BJ (cell line): ENCODE results near the gene GDF15. TPM values are rescaled to one million over a fixed set of nuclear protein-coding genes. Genes with fewer than 3 reads are reported as not detected.
"Not testable (repeated sequence)": the region's sequence is repeated elsewhere in the genome, so short reads cannot be mapped to it uniquely, and the experiment has no call there.

Experiments
- CTCF ChIA-PET: fragments of 350-600 bp; formaldehyde crosslinking; extraction: SDS; loops from one replicate; lab custom pipeline; 2021; ENCODE audit warnings: antibody characterized with exemption, inconsistent platforms; lab: Yijun Ruan, JAX
- POLR2A ChIA-PET: fragments of 300-600 bp; sonication (Branson Sonifier 250); formaldehyde crosslinking; extraction: SDS; loops from one replicate; lab custom pipeline; 2021; ENCODE audit warnings: antibody characterized with exemption; lab: Charles Lee
- DNase-seq: peaks from one replicate; pipeline ENCODE4 v3.0.0-alpha.2; 2011; ENCODE audit warnings: low read depth
- H3K27me3 ChIP-seq: 2 replicates; pipeline ENCODE4 v1.6.0; 2011; ENCODE audit warnings: low read length; ENCODE audit not compliant: control insufficient read depth, insufficient read depth
- H3K36me3 ChIP-seq: 2 replicates; pipeline ENCODE4 v1.5.1; 2011; ENCODE audit warnings: low read length; ENCODE audit not compliant: control insufficient read depth, insufficient read depth
- H3K4me3 ChIP-seq: 2 replicates; pipeline ENCODE4 v1.5.1; 2011; ENCODE audit warnings: low read depth, mild to moderate bottlenecking, control low read depth, low read length
- CTCF ChIP-seq: IDR thresholded peaks from 2 replicates; pipeline ENCODE4 v1.5.1; 2011; ENCODE audit warnings: low read depth, mild to moderate bottlenecking, control low read depth, inconsistent platforms, low read length, moderate library complexity; ENCODE audit not compliant: insufficient read depth
- polyA plus RNA-seq: library from polyadenylated mRNA; depleted of rRNA; stranded (reverse); fragments of >200 nt; gene quantifications from 2 replicates; pipeline ENCODE4 v1.2.3, GENCODE V29; 2011

Gene GDF15
- polyA plus RNA-seq, 1 experiment: 30.8 TPM

GRCh38 chr19:18397242-18398202 is 11.6 kb downstream of the GDF15 start, which contains the start of gene LRRC25:
Gene LRRC25 (minus strand): TSS chr19:18397622. CDS start chr19:18396963, 659 bp downstream.
- ChIA-PET POLR2A (no interaction called here), CTCF (interaction anchor here (0.9 to 6.6 kb wide), 3 partner anchors 11 to 53 kb away, joined by 3 to 68 read pairs (median 3); partner anchors contain the start of gene GDF15)

DNA sequence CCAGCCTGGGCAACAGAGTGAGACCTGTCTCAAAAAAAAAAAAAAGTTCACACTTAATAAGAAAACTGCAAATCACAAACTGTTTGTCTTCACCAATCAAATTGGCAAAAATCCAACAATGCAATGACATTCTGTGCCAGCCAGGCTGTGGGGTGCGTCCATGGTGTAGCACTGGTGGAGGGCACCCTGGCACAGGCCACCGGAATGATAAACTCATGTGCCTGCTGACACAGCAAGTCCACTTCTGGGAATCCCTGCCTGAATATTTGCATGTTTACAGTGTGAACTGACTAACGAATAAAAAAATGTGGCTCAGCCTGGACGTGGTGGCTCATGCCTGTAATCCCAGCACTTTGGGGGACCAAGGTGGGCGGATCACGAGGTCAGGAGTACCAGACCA is 13.1 kb downstream of the GDF15 start:
- ChIA-PET CTCF (interaction anchor here (1.0 to 6.6 kb wide), 3 partner anchors 11 to 49 kb away, joined by 3 to 68 read pairs (median 5); partner anchors contain the start of gene GDF15), POLR2A (no interaction called here)
- no peaks in the 10 kb centered on the region for H3K27me3 ChIP-seq
- TF ChIP-seq CTCF: no peak
- no peak overlapping the region for H3K4me3 ChIP-seq
- H3K36me3 ChIP-seq: no peaks in the 10 kb centered on the region
- no peak for DNase-seq

More at GRCh38 chr19:18397242-18398202, 11.6 kb downstream of the GDF15 start, which contains the start of gene LRRC25:
- TF ChIP-seq CTCF: no peak
- no peak for DNase-seq
- Histone ChIP-seq H3K27me3 (no peaks in the 10 kb centered on the region), H3K36me3 (no peaks in the 10 kb centered on the region), H3K4me3 (no peak within 1 kb of the TSS)

GRCh38 chr19:18401580-18402112 is 15.7 kb downstream of the GDF15 start:
- H3K36me3 ChIP-seq: no peaks in the 10 kb centered on the region
- TF ChIP-seq CTCF: peak; percentile 73
- H3K27me3 ChIP-seq: no peaks in the 10 kb centered on the region
- ChIA-PET CTCF (interaction anchor here (0.6 to 6.6 kb wide), 12 partner anchors 11 to 122 kb away, joined by 3 to 68 read pairs (median 4); partner anchors contain the start of genes GDF15 and SSBP4), POLR2A (no interaction called here)
- DNase-seq: no peak
- H3K4me3 ChIP-seq: no peak overlapping the region

DNA sequence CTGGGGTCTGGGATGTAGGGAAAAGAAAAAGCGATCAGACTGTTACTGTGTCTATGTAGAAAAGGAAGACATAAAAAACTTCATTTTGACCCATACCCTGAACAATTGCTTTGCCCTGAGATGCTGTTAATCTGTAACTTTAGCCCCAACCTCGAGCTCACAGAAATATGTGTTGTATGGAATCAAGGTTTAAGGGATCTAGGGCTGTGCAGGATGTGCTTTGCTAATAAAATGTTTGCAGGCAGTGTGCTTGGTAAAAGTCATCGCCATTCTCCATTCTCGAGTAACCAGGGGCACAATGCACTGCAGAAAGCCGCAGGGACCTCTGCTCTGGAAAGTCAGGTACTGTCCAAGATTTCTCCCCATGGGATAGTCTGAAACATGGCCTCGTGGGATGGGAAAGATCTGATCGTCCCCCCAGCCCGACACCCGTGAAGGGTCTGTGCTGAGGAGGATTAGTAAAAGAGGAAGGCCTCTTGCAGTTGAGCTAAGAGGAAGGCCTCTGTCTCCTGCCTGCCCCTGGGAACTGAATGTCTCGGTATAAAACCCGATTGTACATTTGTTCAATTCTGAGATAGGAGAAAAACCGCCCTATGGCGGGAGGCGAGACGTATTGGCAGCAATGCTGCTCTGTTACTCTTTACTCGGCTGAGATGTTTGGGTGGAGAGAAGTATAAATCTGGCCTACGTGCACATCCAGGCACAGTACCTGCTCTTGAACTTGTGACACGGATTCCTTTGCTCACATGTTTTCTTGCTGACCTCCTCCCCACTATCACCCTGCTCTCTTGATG is 16.7 kb downstream of the GDF15 start:
- DNase-seq, POLR2A ChIA-PET, H3K27me3 ChIP-seq, H3K36me3 ChIP-seq, H3K4me3 ChIP-seq: not testable (repeated sequence)
- CTCF ChIA-PET: interaction anchor here (0.7 to 6.6 kb wide), 4 partner anchors 10 to 125 kb away, joined by 3 to 68 read pairs (median 12); partner anchors contain the start of gene GDF15

DNA sequence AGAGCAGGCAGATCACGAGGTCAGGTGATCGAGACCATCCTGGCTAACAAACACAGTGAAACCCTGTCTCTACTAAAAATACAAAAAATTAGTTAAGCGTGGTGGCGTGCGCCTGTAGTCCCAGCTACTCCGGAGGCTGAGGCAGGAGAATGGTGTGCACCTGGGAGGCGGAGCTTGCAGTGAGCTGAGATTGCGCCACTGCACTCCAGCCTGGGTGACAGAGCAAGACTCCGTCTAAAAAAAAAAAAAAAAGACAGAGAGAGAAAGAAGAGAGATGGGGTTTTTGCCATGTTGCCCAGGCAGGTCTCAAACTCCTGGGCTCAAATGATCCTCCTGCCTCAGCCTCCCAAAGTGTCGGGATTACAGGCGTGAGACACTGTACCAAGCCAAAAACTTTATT is 19.8 kb downstream of the GDF15 start:
- DNase-seq, H3K4me3 ChIP-seq, POLR2A ChIA-PET, H3K36me3 ChIP-seq, H3K27me3 ChIP-seq: not testable (repeated sequence)
- CTCF ChIA-PET: interaction anchor here (0.9 to 2.4 kb wide), 6 partner anchors 10 to 78 kb away, joined by 3 to 11 read pairs (median 4); partner anchors contain the start of gene GDF15
